Keratinocyte (primary cell): ENCODE data around the gene GLDC.

Experiments used
- CTCF ChIP-seq, 3 experiments: IDR thresholded peaks in 1 of 3; conservative IDR thresholded peaks in 1 of 3; optimal IDR thresholded peaks in 1 of 3; 2 replicates in 2 of 3; 3 replicates in 1 of 3; pipeline versions ENCODE3 to v1.5.1; 2011; ENCODE audit warnings: low read length in 3 of 3, mild to moderate bottlenecking in 3 of 3, moderate library complexity in 2 of 3, control low read depth in 1 of 3, inconsistent platforms in 1 of 3; ENCODE audit not compliant: insufficient read depth in 2 of 3; ENCODE audit errors: extremely low read depth in 1 of 3
- EZH2 ChIP-seq: IDR thresholded peaks from one replicate; pipeline ENCODE4 v1.6.1; 2012; ENCODE audit warnings: inconsistent platforms, mild to moderate bottlenecking, low read length, moderate library complexity

- TF ChIP-seq CTCF (optimal IDR thresholded peaks at IDR 0.05 in 1 of 3, IDR thresholded peaks at IDR 0.05 in 1 of 3, conservative IDR thresholded peaks at IDR 0.05 in 1 of 3; ENCODE audit: extremely low read depth in 1 of 3, insufficient read depth in 2 of 3, low read length in 3 of 3) (no peak), EZH2 (no peak)
Measured at GRCh38 chr9:6671416-6671815, 25.9 kb upstream of the GLDC start.
